ENCODE data around the gene ZNF211.

The ZNF211 gene

DNA sequence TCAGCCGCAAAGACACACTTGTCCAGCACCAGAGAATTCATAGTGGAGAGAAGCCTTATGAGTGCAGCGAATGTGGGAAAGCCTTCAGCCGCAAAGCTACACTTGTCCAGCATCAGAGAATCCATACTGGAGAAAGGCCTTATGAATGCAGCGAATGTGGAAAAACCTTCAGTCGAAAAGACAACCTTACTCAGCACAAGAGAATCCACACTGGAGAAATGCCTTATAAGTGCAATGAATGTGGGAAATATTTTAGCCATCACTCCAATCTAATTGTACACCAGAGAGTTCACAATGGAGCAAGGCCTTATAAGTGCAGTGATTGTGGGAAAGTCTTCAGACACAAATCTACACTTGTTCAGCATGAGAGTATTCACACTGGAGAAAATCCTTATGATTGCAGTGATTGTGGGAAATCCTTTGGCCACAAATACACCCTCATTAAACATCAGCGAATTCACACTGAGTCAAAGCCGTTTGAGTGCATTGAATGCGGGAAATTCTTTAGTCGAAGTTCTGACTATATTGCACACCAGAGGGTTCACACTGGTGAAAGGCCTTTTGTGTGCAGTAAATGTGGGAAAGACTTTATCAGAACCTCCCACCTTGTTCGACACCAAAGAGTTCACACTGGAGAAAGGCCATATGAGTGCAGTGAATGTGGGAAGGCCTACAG lies 12.2 kb upstream of the ZNF211 start:
- Histone ChIP-seq H3K27me3 (ENCODE audit: insufficient read depth, low read length) (no peaks in the 10 kb centered on the region), H2AFZ (ENCODE audit: low read length, unreplicated experiment) (no peak overlapping the region), H3K27ac (ENCODE audit: low read depth, low read length) (no peak overlapping the region), H3K36me3 (ENCODE audit: insufficient read depth, low read length) (peaks cover 89% of the 10 kb centered on the region), H3K4me3 (ENCODE audit: low read depth, low read length) (no peak overlapping the region), H3K4me1 (ENCODE audit: control insufficient read depth, insufficient read depth, low read length, unreplicated experiment) (no peaks in the 10 kb centered on the region), H3K79me2 (ENCODE audit: control insufficient read depth, insufficient read depth, low read length, unreplicated experiment) (peaks cover 44% of the 10 kb centered on the region)

DNA sequence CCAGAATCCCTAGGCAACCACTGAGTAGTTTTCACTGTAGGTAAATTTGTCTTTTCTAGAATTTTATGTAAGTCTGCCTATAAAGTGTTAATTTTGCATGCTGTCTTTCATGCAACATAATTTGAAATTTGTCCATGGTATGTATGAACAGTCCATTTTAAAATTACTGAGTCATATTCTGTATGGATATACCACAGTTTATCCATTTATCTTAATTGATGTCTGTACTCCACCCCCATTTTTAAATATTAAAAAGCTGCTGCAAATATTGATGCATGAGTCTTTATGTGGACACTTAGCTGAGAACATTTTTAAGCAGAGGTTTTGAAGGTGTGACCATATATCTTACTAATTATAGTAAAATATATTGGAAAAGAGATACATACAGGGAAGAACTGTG lies 9.9 kb upstream of the ZNF211 start:
- Histone ChIP-seq H3K36me3 (ENCODE audit: insufficient read depth, low read length) (peaks cover 66% of the 10 kb centered on the region), H3K4me3 (ENCODE audit: low read depth, low read length) (no peak overlapping the region), H3K4me1 (ENCODE audit: control insufficient read depth, insufficient read depth, low read length, unreplicated experiment) (no peaks in the 10 kb centered on the region), H3K27me3 (ENCODE audit: insufficient read depth, low read length) (no peaks in the 10 kb centered on the region), H3K27ac (ENCODE audit: low read depth, low read length) (no peak overlapping the region), H3K79me2 (ENCODE audit: control insufficient read depth, insufficient read depth, low read length, unreplicated experiment) (peaks cover 21% of the 10 kb centered on the region), H2AFZ (ENCODE audit: low read length, unreplicated experiment) (no peak overlapping the region)

GRCh38 chr19:57633832-57634131 lies 814 bp downstream of the ZNF211 start:
- peak overlapping the region; percentile 78 for H2AFZ ChIP-seq (ENCODE audit: low read length, unreplicated experiment)
- H3K4me3 ChIP-seq (ENCODE audit: low read depth, low read length) = peak overlapping the region; percentile 85
- H3K27me3 ChIP-seq (ENCODE audit: insufficient read depth, low read length) = no peaks in the 10 kb centered on the region

DNA sequence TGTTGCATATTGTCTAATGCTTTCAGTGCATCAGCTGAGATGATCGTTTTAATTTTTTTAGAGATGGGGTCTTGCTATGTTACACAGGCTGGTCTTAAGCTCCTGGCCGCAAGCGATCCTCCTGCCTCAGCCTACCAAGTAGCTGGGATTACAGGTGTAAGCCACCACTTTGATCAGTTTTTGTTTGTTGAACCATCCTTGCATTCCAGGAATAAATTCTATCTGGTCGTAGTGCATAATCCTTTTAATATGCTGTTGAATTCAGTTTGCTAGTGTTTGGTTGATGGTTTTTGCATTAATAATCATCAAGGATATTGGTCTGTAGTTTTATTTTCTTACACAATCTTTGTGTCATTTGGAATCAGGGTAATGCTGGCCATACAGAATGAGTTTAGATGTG lies 4.4 kb downstream of the ZNF211 start:
- Histone ChIP-seq H2AFZ (ENCODE audit: low read length, unreplicated experiment) (no peak overlapping the region), H3K27me3 (ENCODE audit: insufficient read depth, low read length) (no peaks in the 10 kb centered on the region), H3K4me1 (ENCODE audit: control insufficient read depth, insufficient read depth, low read length, unreplicated experiment) (no peaks in the 10 kb centered on the region), H3K4me3 (ENCODE audit: low read depth, low read length) (no peak overlapping the region), H3K36me3 (ENCODE audit: insufficient read depth, low read length) (peaks cover 62% of the 10 kb centered on the region), H3K79me2 (ENCODE audit: control insufficient read depth, insufficient read depth, low read length, unreplicated experiment) (peaks cover 4% of the 10 kb centered on the region), H3K27ac (ENCODE audit: low read depth, low read length) (no peak overlapping the region)

More at GRCh38 chr19:57633832-57634131, 814 bp downstream of the ZNF211 start:
- no peak overlapping the region for H3K27ac ChIP-seq (ENCODE audit: low read depth, low read length)
- H3K4me1 ChIP-seq (ENCODE audit: control insufficient read depth, insufficient read depth, low read length, unreplicated experiment) = no peaks in the 10 kb centered on the region
- H3K79me2 ChIP-seq (ENCODE audit: control insufficient read depth, insufficient read depth, low read length, unreplicated experiment) = peaks cover 4% of the 10 kb centered on the region
- H3K36me3 ChIP-seq (ENCODE audit: insufficient read depth, low read length) = peaks cover 32% of the 10 kb centered on the region

- H3K79me2 ChIP-seq (ENCODE audit: control insufficient read depth, insufficient read depth, low read length, unreplicated experiment) = no peaks in the 10 kb centered on the region
Measured at GRCh38 chr19:57641715-57642234, 8.8 kb downstream of the ZNF211 start.

GRCh38 chr19:57642396-57643046 lies 9.6 kb downstream of the ZNF211 start:
- no peaks in the 10 kb centered on the region for H3K4me1 ChIP-seq (ENCODE audit: control insufficient read depth, insufficient read depth, low read length, unreplicated experiment)
- H3K4me3 ChIP-seq (ENCODE audit: low read depth, low read length) = no peak overlapping the region
- H3K36me3 ChIP-seq (ENCODE audit: insufficient read depth, low read length) = peaks cover 43% of the 10 kb centered on the region
- no peak overlapping the region for H3K27ac ChIP-seq (ENCODE audit: low read depth, low read length)
- H2AFZ ChIP-seq (ENCODE audit: low read length, unreplicated experiment) = no peak overlapping the region
- no peaks in the 10 kb centered on the region for H3K27me3 ChIP-seq (ENCODE audit: insufficient read depth, low read length)
- no peaks in the 10 kb centered on the region for H3K79me2 ChIP-seq (ENCODE audit: control insufficient read depth, insufficient read depth, low read length, unreplicated experiment)

More at GRCh38 chr19:57641715-57642234, 8.8 kb downstream of the ZNF211 start:
- Histone ChIP-seq H3K27me3 (ENCODE audit: insufficient read depth, low read length) (no peaks in the 10 kb centered on the region), H3K27ac (ENCODE audit: low read depth, low read length) (no peak overlapping the region), H3K36me3 (ENCODE audit: insufficient read depth, low read length) (peaks cover 51% of the 10 kb centered on the region), H3K4me3 (ENCODE audit: low read depth, low read length) (no peak overlapping the region), H3K4me1 (ENCODE audit: control insufficient read depth, insufficient read depth, low read length, unreplicated experiment) (no peaks in the 10 kb centered on the region), H2AFZ (ENCODE audit: low read length, unreplicated experiment) (no peak overlapping the region)

- Histone ChIP-seq H3K27me3 (ENCODE audit: insufficient read depth, low read length) (no peaks in the 10 kb centered on the region), H3K36me3 (ENCODE audit: insufficient read depth, low read length) (peaks cover 37% of the 10 kb centered on the region), H3K27ac (ENCODE audit: low read depth, low read length) (no peak overlapping the region), H3K79me2 (ENCODE audit: control insufficient read depth, insufficient read depth, low read length, unreplicated experiment) (no peaks in the 10 kb centered on the region), H3K4me3 (ENCODE audit: low read depth, low read length) (no peak overlapping the region), H2AFZ (ENCODE audit: low read length, unreplicated experiment) (no peak overlapping the region), H3K4me1 (ENCODE audit: control insufficient read depth, insufficient read depth, low read length, unreplicated experiment) (no peaks in the 10 kb centered on the region)
Measured at GRCh38 chr19:57643734-57644133, 10.8 kb downstream of the ZNF211 start.

DNA sequence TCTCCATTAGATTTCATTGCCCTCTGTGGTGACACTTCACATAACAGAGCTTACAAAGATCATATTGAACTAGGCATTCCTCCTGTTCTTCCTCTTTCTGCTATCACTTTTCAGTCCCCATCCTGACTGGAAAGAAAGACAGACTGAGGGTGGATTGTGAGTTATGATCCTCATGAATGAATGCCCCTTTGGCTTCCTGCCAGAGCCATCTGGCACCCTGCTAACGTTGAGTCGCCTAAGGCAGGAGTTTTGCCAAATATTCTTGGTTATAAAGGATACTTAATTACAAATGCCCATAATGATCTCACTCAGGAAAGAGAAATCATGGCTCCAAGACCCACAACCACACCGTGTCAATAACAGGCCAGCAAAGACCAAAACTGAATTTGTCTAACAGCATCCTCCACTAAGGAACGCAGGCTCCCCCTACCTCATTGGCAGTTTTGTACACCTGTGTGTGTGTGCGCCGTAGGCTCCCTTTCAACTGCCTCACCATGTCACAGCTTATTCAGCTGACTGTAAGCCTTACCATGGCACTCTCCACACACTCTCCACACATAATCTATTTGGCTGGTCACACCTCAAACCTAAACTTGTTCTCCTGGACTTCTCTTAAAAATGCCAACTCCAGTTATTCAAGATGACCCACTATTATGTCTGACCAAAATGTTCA lies 15.5 kb downstream of the ZNF211 start:
- Histone ChIP-seq H3K27me3 (ENCODE audit: insufficient read depth, low read length) (peaks cover 1% of the 10 kb centered on the region; the same call in 1 of the 2 replicates), H3K27ac (ENCODE audit: low read depth, low read length) (no peak overlapping the region), H3K4me3 (ENCODE audit: low read depth, low read length) (no peak overlapping the region), H3K79me2 (ENCODE audit: control insufficient read depth, insufficient read depth, low read length, unreplicated experiment) (no peaks in the 10 kb centered on the region), H3K36me3 (ENCODE audit: insufficient read depth, low read length) (no peaks in the 10 kb centered on the region), H3K4me1 (ENCODE audit: control insufficient read depth, insufficient read depth, low read length, unreplicated experiment) (no peaks in the 10 kb centered on the region), H2AFZ (ENCODE audit: low read length, unreplicated experiment) (no peak overlapping the region)

DNA sequence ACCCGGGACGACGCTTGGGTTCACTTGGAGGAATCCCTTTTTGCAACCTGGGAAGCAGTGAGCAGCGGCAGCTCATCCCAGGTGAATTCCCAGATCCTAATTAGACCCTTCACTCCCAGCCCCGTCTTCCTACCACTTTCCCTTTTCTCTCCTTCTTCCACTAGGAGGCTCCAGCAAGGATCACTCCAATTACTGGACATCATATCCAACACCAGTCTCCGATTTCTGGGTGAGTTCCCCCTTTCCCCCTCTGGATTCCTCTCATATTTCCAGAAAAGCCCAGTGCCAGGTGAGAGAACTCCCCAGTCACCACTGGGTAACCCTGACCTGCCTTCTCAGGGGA lies 18.7 kb downstream of the ZNF211 start:
- Histone ChIP-seq H3K4me1 (ENCODE audit: control insufficient read depth, insufficient read depth, low read length, unreplicated experiment) (no peaks in the 10 kb centered on the region), H3K79me2 (ENCODE audit: control insufficient read depth, insufficient read depth, low read length, unreplicated experiment) (no peaks in the 10 kb centered on the region), H3K4me3 (ENCODE audit: low read depth, low read length) (no peak overlapping the region), H3K27me3 (ENCODE audit: insufficient read depth, low read length) (peaks cover 21% of the 10 kb centered on the region), H3K36me3 (ENCODE audit: insufficient read depth, low read length) (no peaks in the 10 kb centered on the region), H3K27ac (ENCODE audit: low read depth, low read length) (no peak overlapping the region), H2AFZ (ENCODE audit: low read length, unreplicated experiment) (no peak overlapping the region)

GRCh38 chr19:57653689-57654088 lies 20.7 kb downstream of the ZNF211 start:
- H3K4me1 ChIP-seq (ENCODE audit: control insufficient read depth, insufficient read depth, low read length, unreplicated experiment) = no peaks in the 10 kb centered on the region
- H3K79me2 ChIP-seq (ENCODE audit: control insufficient read depth, insufficient read depth, low read length, unreplicated experiment) = no peaks in the 10 kb centered on the region
- no peaks in the 10 kb centered on the region for H3K36me3 ChIP-seq (ENCODE audit: insufficient read depth, low read length)
- no peak overlapping the region for H2AFZ ChIP-seq (ENCODE audit: low read length, unreplicated experiment)
- no peak overlapping the region for H3K4me3 ChIP-seq (ENCODE audit: low read depth, low read length)
- peaks cover 21% of the 10 kb centered on the region for H3K27me3 ChIP-seq (ENCODE audit: insufficient read depth, low read length)
- no peak overlapping the region for H3K27ac ChIP-seq (ENCODE audit: low read depth, low read length)

DNA sequence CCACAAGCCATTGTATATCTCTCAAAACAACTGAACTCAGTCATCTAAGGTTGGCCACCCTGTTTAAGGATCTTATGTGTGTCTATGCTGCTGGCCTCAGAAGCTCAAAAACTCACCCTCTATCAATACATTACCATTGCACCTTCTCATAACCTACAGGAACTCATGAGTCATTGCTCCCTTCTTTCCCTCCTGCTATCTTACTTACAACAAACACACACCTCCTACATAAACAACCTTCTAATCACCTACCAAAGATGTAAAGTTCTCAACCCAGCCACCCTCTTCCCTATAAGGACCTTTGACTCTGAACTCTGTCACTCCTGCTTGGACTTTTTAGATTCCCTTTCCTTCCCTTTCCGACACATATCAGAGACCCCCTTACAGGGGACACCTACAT lies 22.5 kb downstream of the ZNF211 start:
- Histone ChIP-seq H3K4me1 (ENCODE audit: control insufficient read depth, insufficient read depth, low read length, unreplicated experiment) (no peaks in the 10 kb centered on the region), H3K27me3 (ENCODE audit: insufficient read depth, low read length) (peaks cover 38% of the 10 kb centered on the region), H3K79me2 (ENCODE audit: control insufficient read depth, insufficient read depth, low read length, unreplicated experiment) (no peaks in the 10 kb centered on the region), H3K36me3 (ENCODE audit: insufficient read depth, low read length) (no peaks in the 10 kb centered on the region), H3K27ac (ENCODE audit: low read depth, low read length) (no peak overlapping the region), H2AFZ (ENCODE audit: low read length, unreplicated experiment) (no peak overlapping the region), H3K4me3 (ENCODE audit: low read depth, low read length) (no peak overlapping the region)
